HG03575 (cell line): ENCODE results near the gene FNBP1.
"Not testable (repeated sequence)": the region's sequence is repeated elsewhere in the genome, so short reads cannot be mapped to it uniquely, and the experiment has no call there.

Experiments
- ATAC-seq: cut with Tn5 transposase; IDR thresholded peaks from one replicate; pipeline ENCODE4 v1.9.1; 2021; ENCODE audit not compliant: unreplicated experiment, insufficient number of reproducible peaks, low FRiP score; ENCODE audit errors: extremely low read depth

FNBP1 gene

GRCh38 chr9:129906298-129906697 is 136.7 kb downstream of the FNBP1 start:
- ATAC-seq, result no peak

DNA sequence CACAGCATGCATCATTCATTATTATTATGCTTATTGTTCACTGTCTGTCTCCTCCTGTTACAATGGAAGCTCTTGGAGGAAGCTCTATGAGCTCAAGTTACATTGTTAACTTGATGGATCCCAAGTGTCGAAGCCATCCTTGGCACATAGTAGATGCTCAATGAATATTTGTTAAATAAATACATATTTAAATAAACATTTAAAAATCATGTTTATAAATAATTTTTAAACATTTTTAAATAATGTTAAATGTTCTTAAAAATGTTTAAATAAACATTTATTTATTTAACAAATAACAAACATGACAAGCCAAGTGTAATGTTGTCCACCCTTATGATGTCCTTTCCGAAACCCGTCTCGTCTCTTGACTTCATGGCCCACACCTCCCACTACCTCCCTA is 138.3 kb downstream of the FNBP1 start:
- no peak for ATAC-seq

DNA sequence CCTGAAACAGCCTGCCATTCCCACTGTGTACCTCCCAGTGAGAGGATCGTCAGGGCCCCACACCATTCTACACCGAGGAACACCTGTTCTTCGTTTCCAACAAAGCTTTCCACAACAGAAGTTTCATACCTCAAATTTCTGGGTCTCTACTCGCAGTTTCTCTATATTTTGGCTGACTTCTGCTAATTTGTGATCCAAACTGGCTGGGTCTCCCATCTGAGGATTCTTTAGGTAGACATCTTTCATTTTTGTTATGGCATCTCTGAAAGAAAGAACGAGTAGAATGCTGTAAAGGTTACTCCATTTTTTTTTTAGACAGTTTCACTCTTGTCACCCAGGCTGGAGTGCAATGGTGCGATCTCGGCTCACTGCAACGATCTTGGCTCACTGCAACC is 140.3 kb downstream of the FNBP1 start:
- no peak for ATAC-seq

- ATAC-seq, result no peak
These were observed 140.8 kb downstream of the FNBP1 start for GRCh38 chr9:129901993-129902739.

DNA sequence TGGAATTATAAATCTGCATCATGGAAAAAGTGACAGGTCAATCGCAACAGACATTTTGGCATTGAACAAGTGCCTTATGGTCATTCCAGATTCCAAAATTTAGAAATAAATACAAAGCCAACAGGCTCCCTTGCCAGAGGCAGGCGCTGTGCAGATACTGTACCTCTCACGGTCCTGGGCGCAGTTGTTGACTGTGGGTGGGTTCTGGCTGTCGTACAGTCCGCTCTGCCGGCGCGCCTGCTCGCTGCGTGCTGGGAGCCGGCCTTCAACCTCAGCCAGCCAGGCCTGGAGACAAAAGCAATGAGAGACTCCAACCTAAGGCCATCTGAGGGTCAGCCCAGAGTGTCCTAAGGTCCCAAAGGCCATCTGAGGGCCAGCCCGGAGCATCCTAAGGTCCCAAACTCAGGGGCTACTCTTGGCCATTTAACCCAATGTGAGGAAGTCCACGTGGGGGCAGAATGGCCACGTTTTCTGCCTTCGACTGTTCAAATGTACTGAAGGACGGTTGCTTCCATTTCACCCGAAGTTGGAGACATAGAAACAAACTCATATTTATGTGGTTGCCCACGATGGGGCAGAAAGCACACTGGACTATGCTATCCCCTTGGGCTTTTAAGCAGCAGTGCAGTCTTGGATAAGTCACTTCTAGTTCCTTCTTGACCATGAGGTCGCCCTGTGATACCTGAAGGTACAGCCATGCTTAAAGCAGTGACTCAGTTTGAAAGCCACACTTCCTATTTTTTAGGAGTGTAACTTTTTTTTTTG is 142.5 kb downstream of the FNBP1 start:
- no peak for ATAC-seq

- no peak for ATAC-seq
These were observed 143.4 kb downstream of the FNBP1 start for GRCh38 chr9:129899620-129900019.

GRCh38 chr9:129898185-129898584 is 144.8 kb downstream of the FNBP1 start:
- no peak for ATAC-seq

- no peak for ATAC-seq
These were observed 145.7 kb downstream of the FNBP1 start for GRCh38 chr9:129897263-129897662.

DNA sequence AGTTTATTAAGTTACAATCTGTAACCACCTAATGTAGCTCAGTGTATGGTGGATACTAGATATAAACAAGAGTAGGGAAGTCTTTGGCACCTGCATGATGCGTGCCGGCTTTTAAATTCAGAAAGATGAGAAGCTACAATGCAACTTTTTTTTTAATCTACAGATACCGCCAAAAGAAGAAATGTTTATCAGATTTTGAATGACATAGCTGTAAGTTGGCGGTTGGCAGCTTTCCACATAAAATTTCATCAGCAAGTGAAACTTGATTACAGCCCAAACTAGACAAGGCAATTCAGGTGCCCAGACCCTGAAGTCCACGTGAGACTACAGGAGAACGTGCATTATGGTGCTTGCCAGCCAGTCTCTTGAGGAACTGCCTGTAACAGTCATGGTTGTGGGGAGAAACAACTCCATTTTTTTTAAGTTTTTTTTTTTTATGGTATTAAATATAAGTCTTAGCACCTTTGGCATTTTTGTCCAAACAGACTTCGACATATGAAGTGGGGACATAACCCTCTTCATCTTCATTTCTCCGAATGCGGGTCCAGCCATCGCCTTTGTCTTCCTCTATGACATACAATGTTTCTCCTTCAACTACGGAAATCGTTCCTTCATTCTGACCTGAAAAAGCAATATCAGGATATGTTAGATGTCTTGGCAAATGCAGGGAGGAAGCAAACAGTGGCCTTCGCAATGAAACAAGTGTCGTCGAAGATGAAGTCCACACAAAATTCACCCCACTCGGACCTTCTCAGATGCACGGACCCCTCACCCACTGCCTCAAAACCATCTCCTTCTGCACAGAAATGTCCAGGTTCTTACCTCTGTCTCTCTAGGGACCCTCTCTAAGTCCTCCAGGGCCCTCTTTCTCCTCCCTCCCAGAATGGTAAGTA is 147.4 kb downstream of the FNBP1 start:
- ATAC-seq, result no peak

DNA sequence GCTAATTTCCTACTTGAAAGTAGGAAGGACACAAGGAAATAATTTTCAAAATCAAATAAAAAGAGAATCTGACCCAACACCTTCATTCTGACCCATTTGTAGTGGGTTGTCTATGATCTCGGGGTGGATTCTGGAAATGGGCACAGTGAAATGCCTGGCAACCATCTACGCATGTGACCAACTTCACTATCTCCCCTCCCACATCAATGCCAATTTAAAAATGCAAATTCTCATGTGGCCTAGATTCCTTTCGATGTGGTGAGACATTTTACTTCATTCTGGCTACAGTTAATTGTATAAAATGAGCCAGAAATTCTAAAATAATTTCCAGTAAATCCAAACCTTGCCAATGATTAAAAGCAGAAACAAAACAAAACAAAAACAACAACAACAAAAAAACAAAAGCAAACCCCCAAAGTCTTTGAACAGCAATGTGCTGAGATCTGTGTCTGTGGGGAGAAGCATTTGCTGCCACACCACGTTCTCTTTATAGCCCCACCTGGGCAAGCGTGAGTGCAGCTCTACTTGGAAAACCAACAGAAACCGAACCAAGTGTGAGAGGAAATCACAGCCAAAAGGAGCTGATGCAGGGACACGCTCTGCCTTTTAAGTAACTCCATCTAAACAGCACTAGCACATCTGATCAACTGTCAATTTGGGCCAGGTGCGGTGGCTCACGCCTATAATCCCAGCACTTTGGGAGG is 148.7 kb downstream of the FNBP1 start:
- ATAC-seq, result no peak

DNA sequence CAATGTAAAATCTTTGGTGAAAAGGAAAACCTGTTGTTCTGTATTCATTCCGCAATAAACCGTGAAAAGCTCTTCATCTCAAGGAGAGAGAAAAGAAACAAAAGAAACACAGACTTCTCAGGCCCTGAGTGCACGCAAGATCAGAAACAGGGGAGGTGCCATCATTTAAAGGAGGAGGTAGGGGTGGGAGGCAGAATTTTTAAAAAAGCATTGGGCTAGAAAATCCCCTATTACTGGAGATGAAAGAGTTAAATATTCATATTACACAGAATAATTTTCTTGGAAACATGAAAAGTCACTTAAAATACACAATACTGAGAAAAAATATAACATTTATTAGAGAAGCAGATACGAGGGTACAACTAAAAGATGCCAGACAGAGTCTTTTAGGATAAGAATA is 151.4 kb downstream of the FNBP1 start:
- no peak for ATAC-seq

DNA sequence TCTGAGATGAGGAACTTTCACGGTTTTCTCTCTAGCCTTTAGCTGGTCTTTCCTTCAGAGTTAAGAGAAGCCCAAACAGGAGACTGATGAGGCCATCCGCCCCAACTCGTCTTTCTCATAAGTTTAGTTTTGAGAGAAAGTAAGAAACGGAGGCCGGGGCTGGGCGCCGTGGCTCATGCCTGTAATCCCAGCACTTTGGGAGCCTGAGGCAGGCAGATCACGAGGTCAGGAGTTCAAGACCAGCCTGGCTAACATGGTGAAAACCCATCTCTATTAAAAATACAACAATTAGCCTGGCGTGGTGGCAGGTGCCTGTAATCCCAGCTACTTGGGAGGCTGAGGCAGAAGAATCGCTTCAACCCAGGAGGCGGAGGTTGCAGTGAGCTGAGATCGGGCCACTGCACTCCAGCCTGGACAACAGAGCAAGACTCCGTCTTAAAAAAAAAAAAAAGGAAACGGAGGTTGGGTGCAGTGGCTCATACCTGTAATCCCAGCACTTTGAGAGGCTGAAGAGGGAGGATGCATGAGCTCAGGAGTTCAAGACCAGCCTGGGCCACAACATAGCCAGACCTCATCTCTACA is 152.2 kb downstream of the FNBP1 start:
- ATAC-seq, result not testable (repeated sequence)

- ATAC-seq, result no peak
These were observed 152.9 kb downstream of the FNBP1 start for GRCh38 chr9:129889941-129890717.

GRCh38 chr9:129889122-129889940 is 153.7 kb downstream of the FNBP1 start:
- ATAC-seq, result no peak

- no peak for ATAC-seq
These were observed 154.5 kb downstream of the FNBP1 start for GRCh38 chr9:129888293-129889121.
